Neutrophil (primary cell): ENCODE measurements around the gene NLRP9.

Experiments used
- H3K27ac ChIP-seq: fragments of 200-600 bp; sonication (generic); 2 replicates; pipeline ENCODE4 v1.5.1; 2016; ENCODE audit warnings: mild to moderate bottlenecking, moderate library complexity
- H3K27me3 ChIP-seq: fragments of 200-600 bp; sonication (generic); 2 replicates; pipeline ENCODE4 v1.6.0; 2016; ENCODE audit warnings: mild to moderate bottlenecking
- H3K36me3 ChIP-seq: fragments of 200-600 bp; sonication (generic); 2 replicates; pipeline ENCODE4 v1.5.1; 2017
- H3K4me1 ChIP-seq, 2 experiments: fragments of 200-600 bp in 1 of 2; sonication (generic) in 1 of 2; 1 replicate in 1 of 2; 2 replicates in 1 of 2; pipeline versions ENCODE4 v1.5.1 to v1.6.1; 2013 to 2016; ENCODE audit warnings: low read depth in 1 of 2, low read length in 1 of 2, mild to moderate bottlenecking in 1 of 2, moderate library complexity in 1 of 2; ENCODE audit not compliant: control insufficient read depth in 1 of 2, insufficient read depth in 1 of 2
- H3K4me3 ChIP-seq, 2 experiments: fragments of 200-600 bp in 1 of 2; sonication (generic) in 1 of 2; 1 replicate in 1 of 2; 2 replicates in 1 of 2; pipeline ENCODE4 v1.5.1; 2013 to 2016; ENCODE audit warnings: low read depth in 1 of 2, low read length in 1 of 2, mild to moderate bottlenecking in 1 of 2, moderate library complexity in 1 of 2
- H3K9me3 ChIP-seq: fragments of 200-600 bp; sonication (generic); 2 replicates; pipeline ENCODE4 v1.5.1; 2016
- TF ChIP-seq, protein P1 (sequence below): fragments of 200-600 bp; sonication (generic); IDR thresholded peaks from 2 replicates; pipeline ENCODE4 v1.5.1; 2016; ENCODE audit warnings: antibody characterized with exemption

NLRP9 gene

DNA sequence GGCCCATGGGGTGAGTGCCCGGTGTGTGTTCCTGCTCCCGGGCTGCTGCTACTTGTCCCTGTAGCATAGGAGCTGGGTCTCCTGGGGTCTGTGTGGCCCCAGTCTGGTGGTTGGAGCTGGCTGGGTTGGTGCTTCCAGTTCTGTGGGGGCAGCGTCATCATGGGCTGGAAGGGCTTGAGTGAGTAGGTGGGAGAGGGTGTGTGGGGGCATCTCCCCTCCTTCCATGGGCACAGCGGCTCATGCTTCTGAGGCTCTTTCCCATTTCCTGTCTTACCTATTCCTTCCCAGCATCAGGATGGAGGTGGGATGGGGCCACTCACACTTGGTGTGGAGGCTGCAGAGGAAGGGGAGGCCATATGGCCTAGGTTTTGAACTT lies 71.2 kb downstream of the NLRP9 start:
- Histone ChIP-seq H3K4me3 (no peak overlapping the region), H3K4me1 (no peaks in the 10 kb centered on the region), H3K9me3 (no peaks in the 10 kb centered on the region), H3K27me3 (no peaks in the 10 kb centered on the region), H3K27ac (no peak overlapping the region), H3K36me3 (peaks cover 99% of the 10 kb centered on the region)
- TF ChIP-seq, protein P1, sequence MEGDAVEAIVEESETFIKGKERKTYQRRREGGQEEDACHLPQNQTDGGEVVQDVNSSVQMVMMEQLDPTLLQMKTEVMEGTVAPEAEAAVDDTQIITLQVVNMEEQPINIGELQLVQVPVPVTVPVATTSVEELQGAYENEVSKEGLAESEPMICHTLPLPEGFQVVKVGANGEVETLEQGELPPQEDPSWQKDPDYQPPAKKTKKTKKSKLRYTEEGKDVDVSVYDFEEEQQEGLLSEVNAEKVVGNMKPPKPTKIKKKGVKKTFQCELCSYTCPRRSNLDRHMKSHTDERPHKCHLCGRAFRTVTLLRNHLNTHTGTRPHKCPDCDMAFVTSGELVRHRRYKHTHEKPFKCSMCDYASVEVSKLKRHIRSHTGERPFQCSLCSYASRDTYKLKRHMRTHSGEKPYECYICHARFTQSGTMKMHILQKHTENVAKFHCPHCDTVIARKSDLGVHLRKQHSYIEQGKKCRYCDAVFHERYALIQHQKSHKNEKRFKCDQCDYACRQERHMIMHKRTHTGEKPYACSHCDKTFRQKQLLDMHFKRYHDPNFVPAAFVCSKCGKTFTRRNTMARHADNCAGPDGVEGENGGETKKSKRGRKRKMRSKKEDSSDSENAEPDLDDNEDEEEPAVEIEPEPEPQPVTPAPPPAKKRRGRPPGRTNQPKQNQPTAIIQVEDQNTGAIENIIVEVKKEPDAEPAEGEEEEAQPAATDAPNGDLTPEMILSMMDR: no peak

DNA sequence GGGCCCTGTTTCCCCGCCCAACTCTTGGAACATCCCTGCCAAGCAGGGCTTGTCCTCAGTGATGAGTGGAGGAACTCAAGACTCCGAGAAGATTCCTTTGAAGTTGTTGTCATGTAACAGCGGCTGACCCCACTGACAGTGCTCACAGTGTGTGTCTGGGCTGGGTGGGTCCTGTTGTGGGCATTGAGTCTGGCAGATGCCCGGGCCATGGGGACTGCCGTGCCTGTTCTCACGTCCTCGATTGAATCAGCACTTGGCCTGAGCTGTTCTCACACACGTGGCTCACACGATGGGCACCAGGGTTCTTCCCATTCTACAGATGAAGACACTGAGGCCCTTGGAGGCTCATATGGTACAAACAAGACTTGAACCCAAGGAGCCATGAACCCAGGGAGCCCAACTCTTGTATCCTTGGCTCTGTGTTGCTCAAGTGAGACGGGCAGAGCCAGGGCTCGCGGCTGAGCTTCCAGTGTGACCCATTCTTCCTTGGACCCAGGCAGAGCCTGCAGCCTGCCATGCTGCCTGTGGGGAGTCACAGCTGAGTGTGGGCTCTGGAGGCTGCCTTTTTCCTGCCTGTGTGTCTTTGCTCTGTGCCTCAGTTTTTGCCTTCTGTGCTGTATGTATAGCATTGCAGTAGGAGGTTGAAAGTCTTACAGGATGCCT lies 71.7 kb downstream of the NLRP9 start:
- no peaks in the 10 kb centered on the region for H3K9me3 ChIP-seq
- no peaks in the 10 kb centered on the region for H3K4me1 ChIP-seq
- no peak overlapping the region for H3K4me3 ChIP-seq
- no peaks in the 10 kb centered on the region for H3K27me3 ChIP-seq
- no peak overlapping the region for H3K27ac ChIP-seq
- TF ChIP-seq, protein P1: no peak
- peaks cover 100% of the 10 kb centered on the region for H3K36me3 ChIP-seq

DNA sequence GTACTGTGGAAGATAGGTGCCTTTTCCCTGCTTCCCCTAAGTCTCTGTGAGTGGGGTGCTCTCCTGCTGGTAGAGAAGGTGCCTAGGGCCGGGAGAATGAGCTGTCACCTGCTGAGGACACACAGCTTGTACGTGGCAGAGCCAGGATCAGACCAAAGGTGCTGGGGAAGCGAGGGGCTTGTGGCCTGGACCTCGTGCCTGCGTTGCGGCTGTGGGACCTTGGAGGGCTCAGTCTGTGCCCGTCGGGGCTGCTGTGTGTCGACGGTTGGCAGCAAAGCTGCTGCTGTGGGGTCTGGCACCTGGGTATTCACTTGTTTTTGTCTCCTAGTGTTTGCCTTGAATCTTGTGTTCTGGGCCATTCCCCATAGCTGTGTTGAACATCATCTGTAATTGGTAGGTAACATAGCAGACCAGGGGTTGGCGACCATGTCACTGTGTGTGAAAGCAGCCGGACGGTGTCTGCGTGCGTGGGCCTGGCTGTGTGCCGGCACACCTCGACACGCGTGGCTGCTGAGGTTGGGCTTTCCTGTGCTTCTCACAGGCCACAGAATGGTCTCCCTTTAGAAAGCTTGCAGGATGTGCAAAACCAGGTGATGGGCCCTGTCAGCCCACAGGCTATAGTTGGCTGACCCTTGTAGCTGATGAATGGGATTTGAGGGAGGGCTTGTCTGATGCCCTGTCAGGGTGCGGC lies 74.2 kb downstream of the NLRP9 start:
- Histone ChIP-seq H3K4me1 (no peaks in the 10 kb centered on the region), H3K27me3 (no peaks in the 10 kb centered on the region), H3K9me3 (no peaks in the 10 kb centered on the region), H3K4me3 (no peak overlapping the region), H3K36me3 (peaks cover 99% of the 10 kb centered on the region), H3K27ac (no peak overlapping the region)
- TF ChIP-seq, protein P1: no peak

DNA sequence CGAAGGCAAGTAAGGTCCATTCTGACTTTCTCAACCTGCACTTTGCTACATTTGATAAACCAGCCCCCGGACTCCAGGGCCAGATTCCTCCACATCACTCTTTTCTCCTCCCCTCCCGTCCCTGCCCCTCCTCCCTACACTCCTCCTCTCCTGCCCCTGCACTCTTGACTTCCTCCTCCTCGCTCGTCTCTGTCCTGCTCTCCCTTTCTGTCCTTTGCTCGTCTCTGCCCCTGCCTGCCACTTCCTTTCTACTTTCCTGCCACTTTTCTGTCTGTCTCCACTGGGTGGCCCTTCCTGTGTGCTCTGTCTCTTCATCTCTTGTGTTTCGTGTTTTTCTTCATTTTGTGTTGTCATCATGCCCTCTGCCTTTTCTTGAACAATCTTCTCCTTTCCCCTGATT lies 76.4 kb downstream of the NLRP9 start:
- Histone ChIP-seq H3K4me1 (peaks cover 10 to 16% of the 10 kb centered on the region in 2 experiments), H3K27ac (no peak overlapping the region), H3K27me3 (no peaks in the 10 kb centered on the region), H3K9me3 (no peaks in the 10 kb centered on the region), H3K36me3 (peaks cover 88% of the 10 kb centered on the region), H3K4me3 (no peak overlapping the region)
- TF ChIP-seq, protein P1: no peak

DNA sequence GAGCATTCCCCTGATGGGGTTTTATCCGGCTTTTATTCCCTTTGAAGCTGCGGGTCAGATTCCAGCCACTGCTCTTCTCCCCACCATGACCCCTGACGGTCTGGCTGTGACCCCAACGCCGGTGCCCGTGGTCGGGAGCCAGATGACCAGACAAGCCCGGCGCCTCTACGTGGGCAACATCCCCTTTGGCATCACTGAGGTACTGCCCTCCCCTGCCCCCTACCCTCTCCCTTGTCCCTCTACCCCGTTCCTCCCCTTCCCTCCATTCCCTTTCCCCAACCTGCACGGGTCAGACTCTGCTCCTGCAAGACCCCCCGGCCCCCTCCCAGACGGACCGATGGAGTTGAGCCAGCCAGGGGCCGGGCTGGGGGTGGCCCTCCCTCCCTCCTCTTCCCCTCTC lies 77.2 kb downstream of the NLRP9 start:
- Histone ChIP-seq H3K27ac (no peak overlapping the region), H3K36me3 (peaks cover 80% of the 10 kb centered on the region), H3K27me3 (no peaks in the 10 kb centered on the region), H3K4me1 (peaks cover 19 to 24% of the 10 kb centered on the region in 2 experiments), H3K4me3 (no peak overlapping the region), H3K9me3 (no peaks in the 10 kb centered on the region)
- TF ChIP-seq, protein P1: no peak
